NCI-H446 treated with DMSO at 0.1 percent for 48 hours (cell line): Measurements from ENCODE around the gene PDE9A.

Experiments used
- DNase-seq: peaks from one replicate; lab custom pipeline; 2025; lab: John Stamatoyannopoulos, UW

Gene PDE9A

DNA sequence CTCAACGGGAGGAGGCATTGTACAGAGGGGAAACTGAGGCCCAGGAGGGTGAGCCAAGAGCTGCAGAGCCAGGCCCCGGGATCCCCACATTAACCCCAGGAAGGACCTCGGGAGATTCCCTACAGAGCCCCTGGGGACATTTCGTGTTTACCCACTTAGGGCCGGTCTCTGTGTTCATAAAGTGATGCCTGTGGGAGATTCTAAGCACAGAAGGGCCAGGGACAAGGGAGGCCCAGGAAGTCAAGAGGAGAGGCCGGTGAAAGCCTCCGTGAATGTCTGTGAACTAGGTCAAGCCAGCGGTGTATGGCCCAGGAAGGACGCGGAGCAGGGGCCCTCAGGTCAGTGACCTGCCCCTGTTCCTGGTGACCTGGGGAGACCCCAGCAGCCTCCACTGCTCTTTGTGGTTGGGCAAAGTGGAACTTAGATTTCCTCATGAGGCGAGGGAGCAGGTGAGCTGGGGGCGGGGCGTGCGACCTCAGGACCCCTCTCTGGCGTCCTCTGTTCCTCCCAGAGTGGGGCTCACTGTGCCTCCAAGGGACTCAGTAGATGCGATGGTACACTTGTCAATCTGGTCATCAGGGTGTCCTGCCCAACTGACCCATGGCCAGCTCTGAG is 34.9 kb downstream of the PDE9A start:
- no peak for DNase-seq

DNA sequence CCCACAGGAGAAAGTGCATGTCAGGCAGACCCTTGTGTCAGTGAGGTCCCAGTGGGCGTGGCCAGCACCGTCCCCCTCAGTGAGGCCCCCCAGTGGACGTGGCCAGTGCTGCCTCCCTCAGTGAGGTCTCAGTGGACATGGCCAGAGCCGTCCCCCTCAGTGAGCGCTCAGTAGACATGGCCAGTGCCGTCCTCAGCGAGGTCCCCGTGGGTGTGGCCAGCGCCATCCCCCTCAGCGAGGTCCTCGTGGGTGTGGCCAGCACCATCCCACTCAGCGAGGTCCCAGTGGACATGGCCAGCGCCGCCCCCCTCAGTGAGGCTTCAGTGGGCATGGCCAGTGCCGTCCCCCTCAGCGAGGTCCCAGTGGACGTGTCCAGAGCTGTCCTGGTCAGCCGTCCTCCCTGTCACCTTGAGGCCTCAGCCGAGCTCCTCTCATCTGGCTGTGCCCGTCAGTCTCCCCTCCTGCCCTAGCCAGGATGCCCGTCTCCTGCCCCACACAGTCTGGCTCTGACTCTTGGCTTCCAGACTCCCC is 35.5 kb downstream of the PDE9A start:
- no peak for DNase-seq

DNA sequence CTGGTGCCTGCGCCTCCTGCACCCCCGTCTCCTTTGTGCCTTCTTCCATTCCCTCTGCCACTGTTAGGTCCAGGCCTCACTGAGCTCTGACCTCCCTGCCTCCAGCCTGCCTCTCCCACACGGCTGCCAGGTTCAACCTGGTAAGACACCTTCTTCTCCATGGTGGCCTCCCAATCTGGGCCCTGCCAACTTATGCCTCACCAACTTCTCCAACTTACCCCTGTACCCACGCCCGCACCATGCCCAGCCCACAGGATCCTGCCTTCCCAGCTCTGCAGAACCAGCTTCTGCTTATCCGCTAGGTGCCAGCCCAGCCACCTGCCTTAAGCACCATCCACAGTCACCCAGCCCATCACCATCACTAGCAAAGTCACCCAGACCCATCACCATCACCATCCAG is 37.2 kb downstream of the PDE9A start:
- no peak for DNase-seq

DNA sequence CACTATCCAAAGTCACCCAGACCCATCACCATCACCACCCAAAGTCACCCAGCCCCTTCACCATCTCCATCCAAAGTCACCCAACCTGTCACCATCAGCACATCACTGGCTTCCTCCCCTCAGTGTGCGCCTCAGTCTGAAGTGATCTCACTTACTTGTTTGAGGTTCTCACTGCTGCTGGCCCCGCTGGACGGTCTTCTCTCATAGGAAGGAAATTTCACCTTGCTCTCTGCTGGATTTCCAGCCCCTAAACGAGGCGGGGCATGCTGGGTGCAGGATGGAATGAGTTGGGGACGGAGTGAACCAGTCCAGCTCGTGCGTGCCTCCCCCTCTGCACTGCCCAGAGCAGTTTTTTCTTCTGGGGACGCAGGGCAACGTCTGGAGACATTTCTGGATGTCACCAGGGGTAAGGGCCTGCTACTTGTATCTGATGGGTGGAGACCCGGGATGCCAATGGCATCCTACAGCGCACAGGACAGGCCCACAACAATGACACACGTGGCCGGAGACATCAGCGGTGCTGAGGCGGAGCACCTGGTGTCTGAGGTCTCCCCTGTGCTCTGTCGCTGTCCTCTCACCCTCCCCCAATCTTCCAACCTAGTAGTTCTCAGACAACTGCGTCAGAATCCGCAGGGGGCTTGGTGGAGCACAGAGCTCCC is 38.6 kb downstream of the PDE9A start:
- DNase-seq = no peak

DNA sequence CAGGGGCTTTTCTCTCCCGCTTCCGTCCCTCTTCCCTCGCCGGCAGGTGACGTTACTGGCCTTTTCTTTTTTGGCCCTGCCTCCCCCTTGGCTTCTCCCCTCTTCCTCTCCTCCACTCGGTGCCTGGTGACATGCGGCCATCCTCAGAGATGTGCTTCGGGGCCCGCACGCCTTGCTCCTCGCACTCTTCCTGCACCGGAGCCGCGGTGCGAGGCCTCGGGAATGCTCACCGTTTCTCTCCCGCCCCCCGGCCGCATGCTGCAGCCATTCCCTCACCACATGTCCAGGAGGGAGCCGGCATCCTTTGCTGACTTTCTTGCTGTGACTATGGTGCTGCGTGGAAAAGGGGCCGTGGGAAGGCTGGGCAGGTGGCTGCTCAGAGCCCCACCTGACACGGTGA is 39.3 kb downstream of the PDE9A start:
- no peak for DNase-seq

DNA sequence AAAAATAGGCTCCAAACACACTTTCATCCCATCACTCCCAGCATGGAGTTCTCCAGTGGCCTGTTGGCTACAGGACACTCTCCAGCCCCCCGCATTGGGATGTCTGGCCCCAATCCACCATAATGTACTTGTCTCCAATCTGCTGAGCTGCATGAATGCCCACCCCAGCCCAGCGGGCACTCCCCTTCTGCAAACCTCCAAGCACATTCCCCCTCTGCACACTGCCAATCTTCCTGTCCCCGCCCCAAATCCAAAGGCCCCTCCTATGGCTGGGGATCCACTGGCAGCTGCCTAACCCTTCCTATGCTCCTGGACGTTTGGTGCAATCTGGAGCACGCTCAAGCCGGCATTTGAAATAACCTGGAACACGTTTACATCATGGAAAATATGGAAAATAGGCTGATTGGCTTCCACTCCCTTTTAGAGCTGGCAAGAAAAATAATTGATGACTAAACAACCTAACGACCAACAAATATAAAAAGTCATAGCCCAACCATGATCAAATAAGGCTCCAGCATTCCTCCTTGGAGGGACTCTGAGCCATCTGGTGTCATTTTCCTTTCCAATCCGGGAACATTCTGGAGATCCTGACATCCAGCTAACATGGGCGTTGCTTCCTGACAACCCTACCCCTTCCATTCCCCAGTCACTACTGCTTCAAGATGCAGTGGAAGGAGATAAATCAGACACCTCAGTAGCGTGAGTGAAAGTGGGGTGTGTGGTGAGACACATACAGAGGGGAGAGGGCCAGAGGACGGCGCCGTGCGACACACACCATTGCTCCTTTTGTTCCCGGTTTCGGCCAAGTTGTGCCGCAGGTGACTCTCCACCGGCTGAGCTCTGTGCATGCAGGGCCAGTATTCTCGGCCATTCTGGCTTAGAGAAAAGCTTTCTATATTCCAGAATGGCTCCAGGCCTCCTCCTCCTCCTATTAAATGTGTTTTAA is 41.6 kb downstream of the PDE9A start:
- DNase-seq = peak; percentile 94

DNA sequence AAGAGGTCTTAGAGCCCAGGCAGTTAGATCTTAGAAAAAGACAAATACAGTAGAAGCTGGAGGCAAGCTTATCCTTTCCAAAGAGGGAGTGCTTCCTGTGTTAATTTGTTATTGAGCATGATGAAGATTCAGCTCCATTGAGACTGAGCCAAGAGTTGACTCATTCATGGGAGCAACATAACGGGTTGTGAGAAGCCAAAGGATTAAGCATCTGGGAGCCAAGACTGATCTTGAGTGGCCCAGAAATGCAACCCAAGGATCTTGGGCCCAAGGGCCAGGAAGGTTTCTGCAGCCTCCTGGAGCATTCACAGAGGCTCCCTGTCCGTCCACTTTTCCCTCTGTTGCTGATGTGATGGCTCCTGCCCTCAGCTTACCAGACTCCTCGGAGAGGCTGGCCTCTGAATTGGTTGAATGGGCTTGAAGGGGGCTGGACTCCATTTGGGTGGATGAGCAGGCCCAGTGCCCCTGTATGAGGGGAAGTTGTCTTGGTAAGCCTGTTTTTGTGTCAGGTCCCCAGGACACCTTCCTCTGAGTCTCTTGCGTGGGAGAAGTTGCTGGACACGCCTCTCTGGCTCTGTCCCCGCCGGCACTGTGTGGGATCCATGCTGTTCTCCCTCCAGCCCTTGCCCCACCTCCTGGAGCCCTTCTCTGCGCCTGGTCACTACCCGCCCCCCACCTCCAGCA is 42.4 kb downstream of the PDE9A start:
- DNase-seq = peak; percentile 95

DNA sequence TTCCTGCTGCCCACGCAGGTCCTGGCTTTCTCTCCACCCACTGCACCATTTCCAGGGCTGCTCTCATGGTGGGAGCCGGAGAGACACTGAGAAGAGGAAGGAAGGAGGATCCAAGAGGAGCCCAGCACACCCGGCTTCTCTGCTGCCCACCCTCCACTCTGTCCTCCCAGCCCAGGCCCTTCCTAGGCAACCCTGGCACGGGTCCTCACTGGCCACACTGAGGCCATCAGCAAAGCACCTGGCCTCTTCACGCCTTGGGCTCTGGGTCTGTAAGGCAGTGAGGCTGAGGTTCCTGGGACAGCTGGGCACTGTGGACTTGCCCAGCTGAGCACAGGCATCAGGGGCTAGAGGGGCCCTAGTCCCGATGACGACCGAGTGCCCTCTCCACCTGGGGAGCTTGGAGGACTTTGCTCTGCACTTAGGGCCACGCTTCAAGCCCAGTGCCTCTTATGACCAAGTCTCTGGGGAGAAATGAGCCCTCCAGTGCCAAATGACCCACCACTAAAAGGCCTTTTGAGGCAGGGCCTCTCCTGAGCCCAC is 43.1 kb downstream of the PDE9A start:
- no peak for DNase-seq

DNA sequence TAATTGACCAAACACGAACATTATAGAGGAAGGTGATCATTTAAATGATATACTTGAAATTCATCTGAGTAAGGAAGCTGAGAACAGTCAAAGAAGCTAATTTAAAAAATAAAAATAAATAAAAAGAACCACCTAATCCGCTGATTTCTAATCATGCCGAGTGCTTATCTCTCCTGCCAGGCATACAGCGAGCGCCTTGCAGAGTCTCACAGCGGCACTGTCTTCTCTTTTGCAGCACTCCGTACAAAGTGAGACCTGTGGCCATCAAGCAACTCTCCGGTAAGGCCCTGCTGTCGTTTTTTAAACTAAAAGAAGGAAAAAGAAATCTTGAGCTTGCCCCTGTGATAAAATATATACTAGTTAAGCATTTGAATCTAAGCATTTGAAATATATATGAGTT is 45.3 kb downstream of the PDE9A start:
- no peak for DNase-seq

DNA sequence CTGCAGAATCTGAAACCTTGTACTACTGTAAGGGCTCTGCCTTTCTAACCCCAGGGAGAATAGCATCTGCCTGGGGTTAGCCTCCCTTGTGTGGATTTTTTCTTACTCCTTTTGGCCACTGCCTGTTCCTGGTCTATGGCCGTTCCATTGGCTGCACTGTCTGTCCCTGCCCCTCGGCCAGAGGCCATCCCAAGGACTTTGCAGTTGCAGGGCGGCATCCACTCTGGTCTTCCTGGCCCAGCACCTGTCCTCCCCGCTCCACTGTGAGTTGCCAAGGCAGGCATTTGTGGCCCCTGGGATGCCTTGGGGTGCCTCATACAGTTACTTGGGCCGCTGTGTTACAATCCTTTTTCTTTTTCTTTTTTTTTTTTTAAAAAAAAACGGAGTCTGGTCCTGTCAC is 45.8 kb downstream of the PDE9A start:
- DNase-seq = no peak

DNA sequence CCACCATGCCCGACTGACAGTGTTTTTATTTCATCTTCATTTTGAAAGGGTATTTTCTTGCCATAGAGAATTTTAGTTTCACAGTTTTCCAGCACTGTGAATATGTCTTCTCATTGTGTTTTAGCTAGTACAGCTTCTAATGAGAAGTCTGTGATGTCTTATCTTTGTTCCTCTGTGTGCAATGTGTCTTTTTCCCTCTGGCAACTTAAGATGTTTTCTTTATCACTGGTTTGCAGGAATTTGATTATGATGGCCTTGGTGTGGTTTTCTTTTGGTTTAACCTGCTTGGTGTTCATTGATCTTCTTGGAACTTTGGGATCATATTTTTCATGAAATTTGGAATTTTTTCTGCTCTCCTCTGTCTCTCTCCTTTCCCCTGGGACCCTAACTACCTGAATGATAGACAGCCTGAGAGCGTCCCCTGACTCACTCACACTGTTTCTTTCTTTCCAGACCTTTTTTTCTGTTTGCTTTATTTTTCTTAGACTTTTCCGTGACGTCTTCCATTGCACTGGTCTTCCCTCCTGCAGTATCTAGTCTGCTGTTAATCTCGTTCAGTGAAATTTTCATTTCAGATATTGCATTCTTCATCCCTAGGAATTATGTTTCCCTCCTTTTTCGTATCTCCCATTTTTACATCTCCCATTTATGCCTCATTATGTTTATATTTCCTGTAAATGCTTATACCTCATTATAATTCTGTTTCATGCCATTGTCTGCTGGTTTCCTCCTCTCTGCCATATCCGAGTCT is 48.5 kb downstream of the PDE9A start:
- no peak for DNase-seq

DNA sequence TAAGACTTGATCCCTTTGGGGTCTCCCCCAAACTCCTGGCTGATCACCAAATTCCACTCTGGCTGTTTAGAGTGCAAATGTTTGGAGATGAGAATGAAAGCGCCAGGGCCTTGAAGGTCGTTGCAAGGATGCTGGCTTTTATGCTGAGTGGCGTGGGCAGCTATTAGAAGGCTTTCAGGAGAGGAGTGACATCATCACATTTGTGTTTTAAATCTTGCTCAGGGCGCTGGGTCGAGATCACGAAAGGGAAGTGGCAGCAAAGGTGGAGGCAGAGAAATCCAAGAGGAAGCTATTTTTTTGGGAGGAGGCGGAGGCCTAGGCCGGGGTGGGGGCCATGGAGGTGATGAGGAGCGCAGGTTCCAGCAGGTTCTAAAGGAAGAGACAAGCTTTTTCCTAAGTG is 49.3 kb downstream of the PDE9A start:
- no peak for DNase-seq

DNA sequence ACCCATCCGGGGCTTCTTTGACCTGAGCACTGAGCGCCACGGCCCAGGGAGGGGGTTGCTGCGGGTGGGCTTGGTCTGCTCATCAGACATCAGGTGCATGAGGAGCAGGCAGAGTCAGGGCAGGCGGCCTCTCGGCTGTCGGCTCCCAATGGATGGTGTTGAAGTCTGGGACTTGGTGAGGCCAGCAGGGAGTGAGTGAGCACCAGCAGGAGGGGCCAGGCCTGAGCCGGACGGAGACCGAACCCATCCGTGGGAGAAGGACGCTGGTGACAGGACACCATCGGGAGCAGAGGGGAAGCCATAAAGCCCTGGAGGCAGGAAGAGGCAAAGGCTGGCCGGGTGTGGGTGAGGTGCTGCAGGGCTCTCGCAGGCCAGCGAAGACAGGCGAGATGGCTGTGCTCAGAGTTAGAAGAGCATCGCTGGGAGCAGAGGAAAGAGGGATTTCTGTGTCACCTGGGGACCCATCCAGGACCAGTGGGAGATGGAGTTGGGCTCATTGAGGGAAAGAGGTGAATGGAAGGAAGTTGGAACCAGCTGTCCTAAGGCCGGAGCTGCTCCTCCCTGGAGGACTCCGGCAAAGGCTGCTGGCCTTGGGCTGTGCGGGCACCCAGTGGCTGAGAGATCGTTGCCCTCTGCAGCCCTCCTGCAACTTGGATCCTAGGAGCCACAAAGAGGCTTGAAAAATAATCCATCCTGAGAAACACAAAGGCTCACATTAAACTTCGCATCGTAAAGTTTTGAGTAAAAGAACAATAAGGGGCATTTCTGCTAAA is 49.9 kb downstream of the PDE9A start:
- DNase-seq = no peak

DNA sequence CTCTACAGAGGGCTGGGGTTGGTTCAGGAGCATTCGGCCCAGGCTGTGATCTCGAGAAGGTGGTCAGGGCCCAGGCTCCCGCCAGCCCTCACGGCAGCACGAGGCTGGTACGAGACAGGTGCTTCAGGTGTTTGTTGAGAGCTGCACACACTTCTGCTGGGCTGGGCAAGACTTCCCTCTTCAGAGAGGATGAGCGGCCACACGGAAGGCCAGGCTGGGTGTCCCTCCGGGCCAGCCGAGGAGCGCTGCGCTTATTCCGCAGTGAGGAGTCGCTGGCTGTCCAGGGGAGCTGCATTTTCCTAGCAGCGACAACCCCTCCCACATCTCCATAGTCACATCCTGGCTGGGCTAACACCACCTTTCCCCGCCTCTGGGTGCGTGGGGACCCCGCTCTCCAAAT is 50.5 kb downstream of the PDE9A start:
- no peak for DNase-seq

DNA sequence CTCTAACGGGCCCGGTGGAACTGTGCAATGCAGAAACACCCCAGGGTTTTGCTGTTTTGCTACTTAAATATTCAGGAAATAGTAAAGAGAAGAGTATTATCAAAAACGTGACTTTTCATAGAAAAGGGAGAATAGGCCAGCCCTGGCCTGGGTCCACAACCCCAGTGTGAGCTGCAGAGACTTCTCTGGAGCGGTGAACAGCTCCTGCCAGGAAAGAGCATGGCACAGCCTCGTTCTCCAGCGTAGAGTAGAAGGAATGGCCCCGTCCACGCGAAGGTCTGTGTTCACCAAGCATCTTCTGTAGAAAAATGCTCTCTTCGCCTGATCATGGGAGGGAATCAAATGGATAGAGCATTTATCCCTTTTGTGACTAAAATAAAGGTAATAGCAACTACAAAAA is 51.4 kb downstream of the PDE9A start:
- no peak for DNase-seq

DNA sequence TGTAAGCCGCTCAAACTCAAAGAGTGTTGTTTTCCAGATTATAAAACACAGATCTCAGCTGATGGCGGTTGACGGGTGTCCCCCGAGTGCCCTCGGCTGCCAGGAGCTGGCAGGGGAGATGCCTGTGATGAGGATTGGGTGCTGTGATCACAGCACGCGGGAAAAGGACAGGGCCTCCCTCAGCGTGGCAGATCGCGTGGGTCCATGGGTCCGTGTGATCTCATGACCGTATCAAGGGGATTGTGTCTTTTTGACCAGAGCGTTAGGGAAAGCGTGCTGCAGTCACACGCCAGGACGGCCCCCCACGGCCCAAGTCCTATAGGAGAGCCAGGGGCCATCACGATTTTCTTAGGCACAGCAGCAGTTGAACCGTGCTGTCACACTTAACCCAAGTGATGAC is 51.9 kb downstream of the PDE9A start:
- DNase-seq = no peak

DNA sequence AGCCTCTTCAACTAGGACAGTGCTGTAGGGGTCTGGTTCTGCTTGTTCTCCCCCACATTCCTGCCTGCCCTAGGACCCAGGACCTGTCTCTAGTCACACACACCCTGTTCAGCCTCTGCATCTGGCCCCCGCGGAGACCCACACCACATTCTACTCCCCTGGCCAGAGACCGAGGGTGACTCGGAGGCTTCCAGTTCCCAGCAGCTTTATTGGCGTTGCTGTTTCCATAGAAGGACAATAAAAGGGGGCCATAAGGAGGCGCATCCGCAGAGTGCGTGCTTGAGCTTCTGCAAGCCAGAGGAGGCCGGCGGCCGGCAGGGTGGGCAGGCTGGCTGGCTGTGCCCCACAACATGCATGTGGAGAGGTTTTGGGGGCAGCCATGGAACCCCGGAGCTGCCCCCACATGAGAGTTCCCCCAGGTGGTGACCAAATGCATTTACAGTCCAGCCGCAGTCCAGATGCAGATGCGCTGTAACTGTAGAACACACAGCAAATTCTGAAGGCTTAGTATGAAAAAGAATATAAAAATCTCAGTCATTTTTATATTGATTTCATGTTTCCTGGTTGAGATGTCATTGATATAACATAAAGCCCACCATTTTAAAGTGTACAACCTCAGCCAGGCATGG is 52.4 kb downstream of the PDE9A start:
- DNase-seq = no peak

DNA sequence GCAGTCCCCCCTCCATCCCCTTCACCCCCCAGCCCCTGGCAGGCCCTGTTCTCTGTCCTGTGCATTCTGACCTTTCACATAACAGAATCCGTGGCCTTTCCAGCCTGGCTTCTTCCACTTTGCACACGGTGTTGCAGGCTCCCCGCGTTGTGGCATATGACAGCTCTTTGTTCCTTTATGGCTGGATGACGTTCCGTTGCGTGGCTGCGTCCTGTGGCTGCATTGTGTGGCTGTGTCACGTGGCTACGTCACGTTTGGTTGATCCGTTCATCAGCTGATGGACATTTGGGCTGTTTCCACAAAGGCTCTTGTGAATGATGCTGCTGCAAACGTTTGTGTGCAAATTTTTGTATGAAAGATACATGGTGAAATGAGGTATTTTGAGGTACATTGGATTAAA is 53.3 kb downstream of the PDE9A start:
- no peak for DNase-seq

DNA sequence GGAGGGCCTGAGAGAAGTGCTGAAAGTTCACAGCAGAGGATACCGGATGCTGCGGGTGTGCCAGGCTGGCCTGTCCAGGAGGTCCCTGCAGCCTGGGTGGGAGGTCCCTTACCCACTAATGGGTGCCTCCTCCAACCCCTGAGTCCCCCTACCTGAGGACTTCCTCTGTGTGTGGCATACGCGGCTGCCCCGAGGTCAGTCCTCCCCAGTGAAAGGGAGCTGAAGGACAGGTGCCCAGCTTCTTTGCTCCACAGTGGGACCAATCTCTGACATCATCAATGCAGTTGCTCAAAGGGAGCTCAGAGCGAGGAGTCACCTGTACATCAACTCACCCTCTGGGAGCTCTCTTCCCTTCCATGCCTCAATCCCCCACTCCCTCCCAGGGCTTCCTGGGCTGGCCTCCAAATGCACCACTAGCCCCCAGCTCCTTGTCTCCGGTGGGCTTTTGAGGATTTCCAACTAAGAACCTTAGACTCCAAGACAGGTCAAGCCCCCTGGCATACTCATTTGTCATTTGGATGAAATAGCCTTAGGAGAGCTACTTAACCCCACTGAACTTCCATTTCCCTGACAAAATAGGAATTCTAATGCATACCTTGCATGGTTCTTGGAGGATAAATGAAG is 53.9 kb downstream of the PDE9A start:
- no peak for DNase-seq

DNA sequence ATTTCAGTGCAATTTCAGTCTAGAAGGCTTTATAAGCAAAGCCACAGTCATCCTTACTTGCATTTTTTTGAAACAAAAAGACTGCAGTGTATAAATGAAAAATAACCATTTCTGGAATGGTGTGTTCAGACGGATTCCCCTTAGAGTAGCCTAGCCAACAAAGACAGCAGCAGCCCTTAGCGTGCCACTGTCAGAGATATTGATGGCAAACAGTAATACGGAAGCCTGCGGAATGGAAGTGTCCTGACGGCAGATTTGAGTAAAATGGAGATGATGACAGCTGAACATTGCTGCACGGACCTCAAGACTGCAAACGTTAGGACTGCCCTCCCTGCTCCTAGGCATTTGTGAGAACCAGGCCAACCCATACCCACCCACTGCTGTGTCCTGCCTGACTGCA is 54.7 kb downstream of the PDE9A start:
- no peak for DNase-seq
